HCT116 (cell line): ENCODE results near the gene MICAL3.

Experiments
- ELF1 ChIP-seq: IDR thresholded peaks from 2 replicates; pipeline ENCODE4 v1.6.1; 2012; ENCODE audit warnings: low read depth, borderline replicate concordance
- FOSL1 ChIP-seq: IDR thresholded peaks from 2 replicates; pipeline ENCODE4 v1.6.1; 2012; ENCODE audit warnings: low read depth
- POLR2A ChIP-seq: IDR thresholded peaks from 2 replicates; pipeline ENCODE4 v1.7.0; 2011; ENCODE audit warnings: borderline replicate concordance; ENCODE audit not compliant: insufficient read depth, insufficient read length; ENCODE audit errors: extremely low read depth
- TF ChIP-seq, protein P1 (sequence below), 3 experiments: fragments of 200-600 bp in 1 of 3; sonication (generic) in 1 of 3; IDR thresholded peaks in 2 of 3; conservative IDR thresholded peaks in 1 of 3; 2 replicates each; pipeline ENCODE4 v1.5.1; 2012 to 2017; ENCODE audit warnings: low read depth in 2 of 3, low read length in 2 of 3, antibody characterized with exemption in 1 of 3, borderline replicate concordance in 1 of 3, control low read depth in 1 of 3, mild to moderate bottlenecking in 1 of 3, mixed read lengths in 1 of 3, mixed run types in 1 of 3, moderate library complexity in 1 of 3; ENCODE audit not compliant: insufficient read depth in 1 of 3
- TF ChIP-seq, protein P2 (sequence below): IDR thresholded peaks from 2 replicates; pipeline ENCODE4 v1.6.1; 2011; ENCODE audit warnings: mild to moderate bottlenecking, low read length, moderate library complexity; ENCODE audit not compliant: insufficient replicate concordance; ENCODE audit errors: extremely low read depth

DNA sequence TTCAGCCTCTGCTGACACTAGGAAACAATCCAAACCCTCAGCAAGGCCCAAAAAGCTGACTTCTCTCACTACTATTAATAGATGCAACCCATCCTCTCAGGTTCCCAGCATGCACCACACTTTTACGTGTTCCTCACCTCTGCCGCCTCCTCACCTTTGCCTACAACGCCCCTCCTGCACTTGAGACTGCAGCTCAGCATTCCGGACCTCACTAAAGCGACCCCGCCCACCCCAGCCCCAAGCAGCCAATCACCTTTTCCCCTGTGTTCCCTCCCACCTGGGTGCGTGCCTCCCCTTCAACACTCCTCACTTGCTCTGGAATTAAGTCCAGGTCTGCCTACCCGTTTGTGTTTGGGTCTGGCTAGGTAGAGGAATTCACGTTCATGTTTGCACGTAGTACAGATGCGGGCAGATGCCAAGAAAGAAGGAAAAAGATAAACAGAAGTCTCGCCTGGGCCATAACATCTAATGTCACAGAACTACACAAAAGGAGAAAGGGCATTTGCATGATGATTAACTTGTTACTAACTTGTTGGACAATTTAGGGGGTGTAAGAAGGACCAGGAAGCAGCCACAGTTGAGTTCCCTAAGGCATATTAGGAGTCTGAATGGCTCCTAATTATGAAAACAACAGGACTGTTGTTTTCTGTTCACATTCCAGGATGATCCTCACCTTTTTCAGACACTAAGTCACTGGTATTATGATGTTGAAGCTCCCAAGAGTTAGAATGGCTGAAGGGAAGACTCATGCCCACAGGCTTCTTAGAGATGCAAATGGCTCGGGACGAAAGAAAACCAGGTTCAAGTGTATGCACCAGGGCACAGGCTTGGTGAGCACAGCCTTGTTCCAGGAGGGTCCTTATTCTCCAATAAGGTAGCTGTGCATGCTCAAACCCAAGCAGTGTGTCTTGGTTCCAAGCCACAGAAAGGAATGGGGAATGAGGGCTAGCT is 102.2 kb downstream of the MICAL3 start:
- TF ChIP-seq ELF1 (no peak), POLR2A (no peak), FOSL1 (no peak)
- TF ChIP-seq, protein P1, sequence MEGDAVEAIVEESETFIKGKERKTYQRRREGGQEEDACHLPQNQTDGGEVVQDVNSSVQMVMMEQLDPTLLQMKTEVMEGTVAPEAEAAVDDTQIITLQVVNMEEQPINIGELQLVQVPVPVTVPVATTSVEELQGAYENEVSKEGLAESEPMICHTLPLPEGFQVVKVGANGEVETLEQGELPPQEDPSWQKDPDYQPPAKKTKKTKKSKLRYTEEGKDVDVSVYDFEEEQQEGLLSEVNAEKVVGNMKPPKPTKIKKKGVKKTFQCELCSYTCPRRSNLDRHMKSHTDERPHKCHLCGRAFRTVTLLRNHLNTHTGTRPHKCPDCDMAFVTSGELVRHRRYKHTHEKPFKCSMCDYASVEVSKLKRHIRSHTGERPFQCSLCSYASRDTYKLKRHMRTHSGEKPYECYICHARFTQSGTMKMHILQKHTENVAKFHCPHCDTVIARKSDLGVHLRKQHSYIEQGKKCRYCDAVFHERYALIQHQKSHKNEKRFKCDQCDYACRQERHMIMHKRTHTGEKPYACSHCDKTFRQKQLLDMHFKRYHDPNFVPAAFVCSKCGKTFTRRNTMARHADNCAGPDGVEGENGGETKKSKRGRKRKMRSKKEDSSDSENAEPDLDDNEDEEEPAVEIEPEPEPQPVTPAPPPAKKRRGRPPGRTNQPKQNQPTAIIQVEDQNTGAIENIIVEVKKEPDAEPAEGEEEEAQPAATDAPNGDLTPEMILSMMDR (IDR thresholded peaks at IDR 0.05 in 2 of 3, conservative IDR thresholded peaks at IDR 0.05 in 1 of 3; ENCODE audit: borderline replicate concordance in 1 of 3, insufficient read depth in 1 of 3, low read depth in 2 of 3, low read length in 2 of 3) = no peak
- TF ChIP-seq, protein P2, sequence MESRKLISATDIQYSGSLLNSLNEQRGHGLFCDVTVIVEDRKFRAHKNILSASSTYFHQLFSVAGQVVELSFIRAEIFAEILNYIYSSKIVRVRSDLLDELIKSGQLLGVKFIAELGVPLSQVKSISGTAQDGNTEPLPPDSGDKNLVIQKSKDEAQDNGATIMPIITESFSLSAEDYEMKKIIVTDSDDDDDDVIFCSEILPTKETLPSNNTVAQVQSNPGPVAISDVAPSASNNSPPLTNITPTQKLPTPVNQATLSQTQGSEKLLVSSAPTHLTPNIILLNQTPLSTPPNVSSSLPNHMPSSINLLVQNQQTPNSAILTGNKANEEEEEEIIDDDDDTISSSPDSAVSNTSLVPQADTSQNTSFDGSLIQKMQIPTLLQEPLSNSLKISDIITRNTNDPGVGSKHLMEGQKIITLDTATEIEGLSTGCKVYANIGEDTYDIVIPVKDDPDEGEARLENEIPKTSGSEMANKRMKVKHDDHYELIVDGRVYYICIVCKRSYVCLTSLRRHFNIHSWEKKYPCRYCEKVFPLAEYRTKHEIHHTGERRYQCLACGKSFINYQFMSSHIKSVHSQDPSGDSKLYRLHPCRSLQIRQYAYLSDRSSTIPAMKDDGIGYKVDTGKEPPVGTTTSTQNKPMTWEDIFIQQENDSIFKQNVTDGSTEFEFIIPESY = no peak
